GM12875 (cell line): ENCODE measurements around the gene EFEMP2.

ENCODE experiments used
- H3K4me3 ChIP-seq: one replicate; pipeline ENCODE4 v1.5.1; 2011; ENCODE audit warnings: low read depth, low read length, control low read depth
- TF ChIP-seq, protein P1 (sequence below): IDR thresholded peaks from 2 replicates; pipeline ENCODE4 v1.5.1; 2011; ENCODE audit warnings: low read depth, mild to moderate bottlenecking, control low read depth, inconsistent platforms, low read length, moderate library complexity, borderline replicate concordance; ENCODE audit not compliant: insufficient read depth

Gene EFEMP2

DNA sequence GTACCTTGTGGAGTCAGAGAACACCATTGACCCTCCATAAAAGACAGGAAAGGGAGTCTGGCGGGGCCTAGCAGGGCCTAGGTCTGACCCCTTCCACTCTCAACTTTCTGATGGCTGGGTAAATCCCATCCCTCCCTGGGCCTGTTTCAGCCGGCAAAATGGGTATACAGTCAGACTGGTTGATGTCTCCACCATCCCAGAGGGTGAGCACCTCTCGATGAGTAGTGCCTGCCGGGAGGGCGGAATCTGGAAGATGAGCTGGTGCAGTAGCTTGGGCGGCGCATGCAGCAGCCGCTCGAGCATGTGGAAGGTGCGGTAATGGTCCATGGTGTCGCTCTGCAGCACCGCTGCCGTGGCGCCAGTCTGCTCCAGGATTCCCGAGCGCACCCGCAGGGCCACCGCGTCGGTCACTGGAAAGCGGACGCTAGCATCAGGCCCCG is 15.1 kb upstream of the EFEMP2 start:
- TF ChIP-seq, protein P1, sequence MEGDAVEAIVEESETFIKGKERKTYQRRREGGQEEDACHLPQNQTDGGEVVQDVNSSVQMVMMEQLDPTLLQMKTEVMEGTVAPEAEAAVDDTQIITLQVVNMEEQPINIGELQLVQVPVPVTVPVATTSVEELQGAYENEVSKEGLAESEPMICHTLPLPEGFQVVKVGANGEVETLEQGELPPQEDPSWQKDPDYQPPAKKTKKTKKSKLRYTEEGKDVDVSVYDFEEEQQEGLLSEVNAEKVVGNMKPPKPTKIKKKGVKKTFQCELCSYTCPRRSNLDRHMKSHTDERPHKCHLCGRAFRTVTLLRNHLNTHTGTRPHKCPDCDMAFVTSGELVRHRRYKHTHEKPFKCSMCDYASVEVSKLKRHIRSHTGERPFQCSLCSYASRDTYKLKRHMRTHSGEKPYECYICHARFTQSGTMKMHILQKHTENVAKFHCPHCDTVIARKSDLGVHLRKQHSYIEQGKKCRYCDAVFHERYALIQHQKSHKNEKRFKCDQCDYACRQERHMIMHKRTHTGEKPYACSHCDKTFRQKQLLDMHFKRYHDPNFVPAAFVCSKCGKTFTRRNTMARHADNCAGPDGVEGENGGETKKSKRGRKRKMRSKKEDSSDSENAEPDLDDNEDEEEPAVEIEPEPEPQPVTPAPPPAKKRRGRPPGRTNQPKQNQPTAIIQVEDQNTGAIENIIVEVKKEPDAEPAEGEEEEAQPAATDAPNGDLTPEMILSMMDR = no peak

DNA sequence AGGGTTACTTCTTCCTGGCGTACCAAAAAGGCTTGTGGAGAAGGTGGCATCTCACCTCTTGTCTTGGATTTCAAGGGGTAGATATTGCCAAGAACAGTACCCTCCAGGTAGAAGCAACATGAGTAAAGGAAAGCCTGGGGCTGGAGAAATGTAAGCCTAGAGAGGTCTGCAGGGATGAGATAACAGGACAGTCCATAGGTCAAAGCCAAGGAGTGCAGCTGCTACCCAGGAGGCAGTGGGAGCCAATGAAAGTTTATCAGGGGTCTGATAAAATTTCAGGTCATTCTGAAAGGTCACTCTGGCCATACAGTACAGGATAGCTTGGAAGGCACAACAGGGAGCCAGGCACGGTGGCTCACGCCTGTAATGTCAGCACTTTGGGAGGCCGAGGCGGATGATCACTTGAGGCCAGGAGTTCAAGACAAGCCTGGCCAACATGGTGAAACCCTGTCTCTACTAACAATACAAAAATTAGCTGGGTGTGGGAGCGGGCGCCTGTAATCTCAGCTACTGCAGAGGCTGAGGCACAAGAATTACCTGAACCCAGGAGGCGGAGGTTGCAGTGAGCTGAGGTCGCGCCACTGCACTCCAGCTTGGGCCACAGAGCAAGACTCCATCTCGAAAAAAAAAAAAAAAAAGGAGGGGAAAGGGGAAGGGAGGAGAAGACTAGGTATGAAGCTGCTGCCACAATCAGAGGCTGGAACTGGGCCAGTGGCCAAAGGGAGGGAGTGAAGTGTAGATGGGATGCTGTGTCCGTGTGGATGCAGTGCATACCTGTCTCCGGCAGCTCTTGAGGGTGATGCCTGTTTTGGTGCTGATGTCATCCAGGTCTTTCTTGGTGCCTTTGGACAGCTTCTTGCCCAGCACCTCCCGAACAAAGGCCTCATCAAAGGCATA is 14.5 kb upstream of the EFEMP2 start:
- TF ChIP-seq, protein P1 = no peak

More for the DNA sequence above, 15.1 kb upstream of the EFEMP2 start:
- peak overlapping the region; percentile 90 for H3K4me3 ChIP-seq

DNA sequence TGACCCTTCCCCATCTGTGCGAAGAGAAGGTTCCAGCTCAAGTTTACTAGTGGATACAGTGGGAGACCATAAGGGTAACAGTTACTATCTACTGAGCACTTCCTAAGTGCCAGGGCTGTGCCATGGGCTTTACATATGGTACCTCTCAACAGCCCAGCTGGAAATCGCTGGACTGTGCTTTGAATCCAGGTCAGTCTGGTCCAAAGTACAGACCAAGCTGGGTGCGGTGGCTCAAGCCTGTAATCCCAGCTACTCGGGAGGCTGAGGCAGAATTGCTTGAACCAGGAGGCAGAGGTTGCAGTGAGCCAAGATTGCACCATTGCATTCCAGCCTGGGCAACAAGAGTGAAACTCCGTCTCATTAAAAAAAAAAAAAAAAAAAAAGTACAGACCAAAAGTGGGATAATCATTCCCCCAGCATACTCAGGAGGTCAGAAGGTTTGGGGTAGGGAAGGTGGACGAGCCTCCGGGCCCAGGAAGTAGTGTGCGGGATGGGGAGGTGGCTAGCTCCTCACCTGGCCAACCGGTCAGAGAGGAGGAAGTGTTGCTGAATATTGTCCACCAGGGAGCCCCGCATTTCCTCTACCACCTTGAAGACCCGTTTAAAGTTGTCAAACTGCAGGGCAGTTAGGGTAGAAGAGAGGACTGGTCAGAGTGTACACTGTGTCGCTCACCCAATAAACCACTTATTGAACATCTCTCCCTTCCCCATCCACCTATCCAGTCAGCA is 13.4 kb upstream of the EFEMP2 start:
- no peak overlapping the region for H3K4me3 ChIP-seq
- TF ChIP-seq, protein P1 = no peak

More for the DNA sequence above, 14.5 kb upstream of the EFEMP2 start:
- H3K4me3 ChIP-seq = peak overlapping the region; percentile 90

DNA sequence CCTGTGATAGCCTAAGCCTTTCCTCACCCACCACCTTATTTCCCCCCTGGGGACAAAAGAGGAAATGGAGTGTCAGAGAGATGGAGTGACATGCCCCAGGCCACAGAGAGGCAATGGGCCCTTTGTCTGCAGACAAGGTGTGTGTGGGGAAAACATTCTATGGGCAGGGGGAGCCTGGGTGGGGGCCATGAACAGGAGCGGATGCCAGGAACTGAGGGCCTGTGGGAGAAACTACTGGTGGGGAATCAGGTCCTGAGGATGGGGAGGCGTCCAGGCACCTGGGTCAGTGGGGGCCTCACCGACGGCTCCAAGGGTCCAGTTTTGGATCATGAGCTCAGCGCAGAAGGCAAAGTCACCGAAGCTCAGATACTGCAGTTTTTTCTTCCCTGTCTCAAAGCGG is 12.6 kb upstream of the EFEMP2 start:
- TF ChIP-seq, protein P1 = no peak
- no peak overlapping the region for H3K4me3 ChIP-seq

DNA sequence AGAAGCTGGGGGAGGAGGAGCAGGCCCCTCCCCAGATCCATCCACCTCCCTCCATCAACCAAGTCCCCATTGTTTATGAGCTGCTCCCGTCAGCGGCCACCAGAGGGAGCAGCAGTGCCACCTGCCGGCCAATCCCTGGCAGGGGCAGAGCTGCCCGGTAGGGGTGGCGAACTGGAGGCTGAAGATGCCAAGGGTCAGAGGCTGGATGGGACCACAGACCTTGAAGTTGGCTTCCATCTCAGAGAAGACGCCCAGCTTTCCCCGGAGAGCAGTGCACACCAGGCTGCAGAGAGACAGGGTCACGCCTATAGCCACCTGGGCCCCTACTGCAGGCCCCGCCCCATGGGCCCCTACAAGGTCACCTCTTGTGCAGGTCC is 12.1 kb upstream of the EFEMP2 start:
- no peak overlapping the region for H3K4me3 ChIP-seq
- TF ChIP-seq, protein P1 = peak; percentile 99

DNA sequence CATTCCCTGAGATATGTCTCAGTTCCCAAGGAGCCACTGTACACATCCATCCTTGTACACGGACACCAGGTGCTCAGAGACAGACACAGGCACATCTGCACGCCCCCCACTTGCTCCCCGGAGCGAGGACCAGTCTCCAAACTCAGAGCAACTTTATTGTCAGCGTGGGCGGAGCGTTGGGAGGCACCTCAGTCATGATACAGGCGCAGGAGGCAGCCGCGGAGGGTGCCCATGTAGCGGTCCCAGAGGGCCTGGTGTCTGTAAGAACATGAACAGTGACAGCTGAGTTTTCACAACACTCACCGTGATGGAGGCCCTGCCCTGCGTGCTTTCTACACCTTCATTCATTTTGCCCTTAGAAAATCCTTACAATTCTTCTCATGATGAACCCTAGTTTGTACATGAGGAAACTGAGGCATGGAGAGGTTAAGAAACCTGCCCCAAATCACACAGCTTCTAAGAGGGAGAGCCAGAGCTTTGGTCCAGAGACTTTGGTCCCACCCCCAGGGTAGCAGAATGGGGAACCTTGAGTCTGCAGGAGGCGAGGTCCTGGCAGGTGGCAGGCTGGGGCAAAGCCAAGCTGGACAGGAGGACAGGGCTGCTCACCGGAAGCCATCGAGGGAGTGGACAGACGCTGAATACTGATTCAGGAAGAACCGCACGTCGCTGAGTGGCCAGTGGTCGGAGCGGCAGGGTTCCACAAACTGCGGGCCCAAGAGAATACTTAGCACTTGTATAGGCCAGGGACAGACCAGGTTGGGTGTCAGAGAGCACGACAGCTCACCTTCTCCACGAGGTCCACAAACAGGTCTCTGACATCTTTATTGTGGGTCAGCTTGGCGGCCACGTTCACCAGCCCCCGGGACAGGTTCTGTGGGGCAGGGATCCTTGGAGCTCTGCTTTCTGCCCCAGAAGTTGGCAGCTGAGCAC is 11.5 kb upstream of the EFEMP2 start:
- TF ChIP-seq, protein P1 = no peak

More for the DNA sequence above, 11.5 kb upstream of the EFEMP2 start:
- no peak overlapping the region for H3K4me3 ChIP-seq
